GM21381 (cell line): ENCODE data around the gene TBC1D1.

Experiments used
- ATAC-seq: cut with Tn5 transposase; IDR thresholded peaks from one replicate; pipeline ENCODE4 v1.9.1; 2021; ENCODE audit warnings: mild to moderate bottlenecking, moderate library complexity; ENCODE audit not compliant: unreplicated experiment

The TBC1D1 gene

GRCh38 chr4:38037612-38038011 lies 146.7 kb downstream of the TBC1D1 start:
- ATAC-seq: no peak

GRCh38 chr4:38040619-38041018 lies 149.7 kb downstream of the TBC1D1 start:
- ATAC-seq: no peak

GRCh38 chr4:38044060-38044459 lies 153.2 kb downstream of the TBC1D1 start:
- ATAC-seq: no peak

- ATAC-seq: no peak
These were observed 154.6 kb downstream of the TBC1D1 start for GRCh38 chr4:38045289-38045988.

- no peak for ATAC-seq
These were observed 156.0 kb downstream of the TBC1D1 start for GRCh38 chr4:38046727-38047489.

GRCh38 chr4:38049545-38050170 lies 158.8 kb downstream of the TBC1D1 start:
- no peak for ATAC-seq

- no peak for ATAC-seq
These were observed 159.9 kb downstream of the TBC1D1 start for GRCh38 chr4:38050560-38051350.

GRCh38 chr4:38055566-38055965 lies 164.7 kb downstream of the TBC1D1 start:
- no peak for ATAC-seq

GRCh38 chr4:38056011-38056685 lies 165.3 kb downstream of the TBC1D1 start:
- ATAC-seq: no peak

- no peak for ATAC-seq
These were observed 167.3 kb downstream of the TBC1D1 start for GRCh38 chr4:38058151-38058550.

GRCh38 chr4:38060829-38061431 lies 170.0 kb downstream of the TBC1D1 start:
- ATAC-seq: no peak

GRCh38 chr4:38062088-38062775 lies 171.3 kb downstream of the TBC1D1 start:
- no peak for ATAC-seq

- ATAC-seq: no peak
These were observed 171.9 kb downstream of the TBC1D1 start for GRCh38 chr4:38062776-38063097.

- ATAC-seq: no peak
These were observed 174.3 kb downstream of the TBC1D1 start for GRCh38 chr4:38065176-38065575.

GRCh38 chr4:38065900-38066299 lies 175.0 kb downstream of the TBC1D1 start:
- no peak for ATAC-seq

GRCh38 chr4:38067499-38067898 lies 176.6 kb downstream of the TBC1D1 start:
- no peak for ATAC-seq

- no peak for ATAC-seq
These were observed 177.2 kb downstream of the TBC1D1 start for GRCh38 chr4:38068107-38068506.

GRCh38 chr4:38069271-38069760 lies 178.4 kb downstream of the TBC1D1 start:
- no peak for ATAC-seq

GRCh38 chr4:38071801-38072431 lies 181.0 kb downstream of the TBC1D1 start:
- ATAC-seq: no peak
